MM.1S (cell line): ENCODE results near the gene CEP63.
"Not testable (repeated sequence)": the region's sequence is repeated elsewhere in the genome, so short reads cannot be mapped to it uniquely, and the experiment has no call there.

Source experiments
- DNase-seq: peaks from one replicate; pipeline ENCODE4 v3.0.0-alpha.2; 2015
- H2AFZ ChIP-seq: fragments of 300-600 bp; sonication (generic); 2 replicates; pipeline ENCODE4 v1.6.0; 2016; ENCODE audit warnings: antibody characterized with exemption, low read length
- H3F3A ChIP-seq: fragments of 300-600 bp; sonication (generic); 2 replicates; pipeline ENCODE4 v1.6.1; 2016; ENCODE audit warnings: mild to moderate bottlenecking, antibody characterized with exemption, low read length, moderate library complexity, mixed read lengths; ENCODE audit not compliant: insufficient read depth
- H3K27ac ChIP-seq: fragments of 300-600 bp; sonication (generic); 2 replicates; pipeline ENCODE4 v1.5.1; 2016; ENCODE audit warnings: mild to moderate bottlenecking, low read length
- H3K27me3 ChIP-seq: fragments of 300-600 bp; sonication (generic); replicated peaks from 2 replicates; pipeline ENCODE4 v1.6.0; 2016; ENCODE audit warnings: low read length; ENCODE audit not compliant: insufficient read depth
- H3K36me3 ChIP-seq: fragments of 300-600 bp; sonication (generic); replicated peaks from 2 replicates; pipeline ENCODE4 v1.6.1; 2016; ENCODE audit warnings: mild to moderate bottlenecking, low read length, mixed read lengths; ENCODE audit not compliant: insufficient read depth
- H3K4me1 ChIP-seq: fragments of 300-600 bp; sonication (generic); 2 replicates; pipeline ENCODE4 v1.6.1; 2016; ENCODE audit warnings: low read length, mixed read lengths
- H3K4me2 ChIP-seq: fragments of 300-600 bp; sonication (generic); 2 replicates; pipeline ENCODE4 v1.6.0; 2016; ENCODE audit warnings: low read depth, low read length
- H3K4me3 ChIP-seq: fragments of 300-600 bp; sonication (generic); 2 replicates; pipeline ENCODE4 v1.5.1; 2016; ENCODE audit warnings: low read length, mixed read lengths
- H3K79me2 ChIP-seq: fragments of 300-600 bp; sonication (generic); 2 replicates; pipeline ENCODE4 v1.6.1; 2016; ENCODE audit warnings: mixed run types, low read length, mixed read lengths
- H3K9ac ChIP-seq: fragments of 300-600 bp; sonication (generic); 2 replicates; pipeline ENCODE4 v1.6.1; 2016; ENCODE audit warnings: low read length, mixed read lengths
- H3K9me2 ChIP-seq: fragments of 300-600 bp; sonication (generic); replicated peaks from 2 replicates; pipeline ENCODE4 v1.6.1; 2016; ENCODE audit warnings: mild to moderate bottlenecking, low read length, mixed read lengths; ENCODE audit not compliant: insufficient read depth
- H3K9me3 ChIP-seq: fragments of 300-600 bp; sonication (generic); replicated peaks from 2 replicates; pipeline ENCODE4 v1.6.1; 2016; ENCODE audit warnings: mild to moderate bottlenecking, low read length, mixed read lengths; ENCODE audit not compliant: insufficient read depth
- H4K20me1 ChIP-seq: fragments of 300-600 bp; sonication (generic); 2 replicates; pipeline ENCODE4 v1.6.1; 2016; ENCODE audit warnings: mild to moderate bottlenecking, low read length, moderate library complexity, mixed read lengths; ENCODE audit not compliant: insufficient read depth
- CTCF ChIP-seq: fragments of 300-600 bp; sonication (generic); IDR thresholded peaks from 2 replicates; pipeline ENCODE4 v1.5.1; 2016; ENCODE audit warnings: antibody characterized with exemption, low read length, mixed read lengths
- EZH2 ChIP-seq: fragments of 300-600 bp; sonication (generic); optimal IDR thresholded peaks from 2 replicates; pipeline ENCODE3; 2017; ENCODE audit warnings: low read depth, mild to moderate bottlenecking, antibody characterized with exemption, low read length, mixed read lengths
- EZH2phosphoT487 ChIP-seq: fragments of 300-600 bp; sonication (generic); IDR thresholded peaks from 2 replicates; pipeline ENCODE4 v1.6.1; 2018; ENCODE audit warnings: antibody characterized with exemption, low read length

Gene CEP63

GRCh38 chr3:134568790-134569189 lies 82.9 kb downstream of the CEP63 start:
- TF ChIP-seq EZH2phosphoT487 = no peak
- no peak for TF ChIP-seq CTCF
- no peak for TF ChIP-seq EZH2
- Histone ChIP-seq H3K4me1 (no peaks in the 10 kb centered on the region), H2AFZ (no peak overlapping the region), H4K20me1 (no peaks in the 10 kb centered on the region), H3K9ac (no peak overlapping the region), H3K4me2 (no peak overlapping the region), H3F3A (no peaks in the 10 kb centered on the region), H3K27me3 (no peaks in the 10 kb centered on the region), H3K4me3 (no peak overlapping the region), H3K9me2 (no peaks in the 10 kb centered on the region), H3K9me3 (no peaks in the 10 kb centered on the region), H3K36me3 (no peaks in the 10 kb centered on the region), H3K27ac (no peak overlapping the region), H3K79me2 (no peaks in the 10 kb centered on the region)
- no peak for DNase-seq

- not testable (repeated sequence) for H3K36me3 ChIP-seq, DNase-seq, H3K27ac ChIP-seq, H3K9me2 ChIP-seq, H3K9me3 ChIP-seq, H3K4me3 ChIP-seq, H3K27me3 ChIP-seq, H2AFZ ChIP-seq, H4K20me1 ChIP-seq, H3K79me2 ChIP-seq, H3K4me1 ChIP-seq, H3F3A ChIP-seq, H3K4me2 ChIP-seq, H3K9ac ChIP-seq
Measured at GRCh38 chr3:134569899-134570298, 84.0 kb downstream of the CEP63 start.

- DNase-seq = no peak
- H3K36me3 ChIP-seq = no peaks in the 10 kb centered on the region
- no peaks in the 10 kb centered on the region for H3K9me3 ChIP-seq
- H3K27me3 ChIP-seq = no peaks in the 10 kb centered on the region
- no peak overlapping the region for H3K4me2 ChIP-seq
- H4K20me1 ChIP-seq = no peaks in the 10 kb centered on the region
- H3K9me2 ChIP-seq = no peaks in the 10 kb centered on the region
- no peak overlapping the region for H3K4me3 ChIP-seq
- H3K4me1 ChIP-seq = no peaks in the 10 kb centered on the region
- no peak overlapping the region for H3K9ac ChIP-seq
- TF ChIP-seq CTCF (no peak), EZH2phosphoT487 (no peak), EZH2 (no peak)
- H3K79me2 ChIP-seq = no peaks in the 10 kb centered on the region
- no peaks in the 10 kb centered on the region for H3F3A ChIP-seq
- no peak overlapping the region for H3K27ac ChIP-seq
- H2AFZ ChIP-seq = no peak overlapping the region
Measured at GRCh38 chr3:134576426-134576825, 90.6 kb downstream of the CEP63 start.

- no peaks in the 10 kb centered on the region for H3K4me1 ChIP-seq
- H3K9me2 ChIP-seq = no peaks in the 10 kb centered on the region
- no peaks in the 10 kb centered on the region for H3F3A ChIP-seq
- no peak overlapping the region for H3K27ac ChIP-seq
- TF ChIP-seq EZH2phosphoT487 = no peak
- no peak for TF ChIP-seq CTCF
- H4K20me1 ChIP-seq = no peaks in the 10 kb centered on the region
- H3K4me2 ChIP-seq = no peak overlapping the region
- H3K9me3 ChIP-seq = no peaks in the 10 kb centered on the region
- H3K27me3 ChIP-seq = no peaks in the 10 kb centered on the region
- H3K79me2 ChIP-seq = no peaks in the 10 kb centered on the region
- DNase-seq = no peak
- H3K4me3 ChIP-seq = no peak overlapping the region
- no peaks in the 10 kb centered on the region for H3K36me3 ChIP-seq
- H3K9ac ChIP-seq = no peak overlapping the region
- no peak overlapping the region for H2AFZ ChIP-seq
Measured at GRCh38 chr3:134576831-134577230, 91.0 kb downstream of the CEP63 start.
